Upper lobe of right lung (tissue), 1 donor: ENCODE results near the gene CLPTM1. TPM values are rescaled to one million over a fixed set of nuclear protein-coding genes. Genes with fewer than 3 reads are reported as not detected.

Source experiments
- ATAC-seq: fragments of 200-7000 bp; cut with Tn5 transposase; one replicate; pipeline ENCODE4 v1.9.1; 2020; ENCODE audit warnings: mild to moderate bottlenecking, moderate library complexity
- DNase-seq: peaks from one replicate; pipeline ENCODE4 v3.0.0-alpha.2; 2020
- H3K27ac ChIP-seq: fragments of 200-600 bp; one replicate; pipeline ENCODE4 v1.8.0; 2022
- H3K27me3 ChIP-seq: fragments of 200-600 bp; one replicate; pipeline ENCODE4 v1.8.0; 2022; ENCODE audit warnings: mild to moderate bottlenecking
- H3K36me3 ChIP-seq: fragments of 200-600 bp; one replicate; pipeline ENCODE4 v1.8.0; 2022
- H3K4me1 ChIP-seq: fragments of 200-600 bp; one replicate; pipeline ENCODE4 v1.8.0; 2022
- H3K4me3 ChIP-seq: fragments of 200-600 bp; one replicate; pipeline ENCODE4 v1.8.0; 2022; ENCODE audit warnings: mild to moderate bottlenecking
- H3K9me3 ChIP-seq: fragments of 200-600 bp; one replicate; pipeline ENCODE4 v1.8.0; 2022
- intact Hi-C: fragments of 100-400 bp; cut with DNase I; formaldehyde crosslinking; loops from one replicate; pipeline ENCODE4 v1.11.0; 2022
- total RNA-seq: library from RNA; stranded (reverse); fragmentation: NEBNext Ultra II Directional; extraction: Animal tissue kit (Norgen Biotek cat#: 25700); gene quantifications from one replicate; pipeline ENCODE4 v1.2.1, GENCODE V29; 2021
- TF ChIP-seq, protein P1 (sequence below): fragments of 200-600 bp; IDR thresholded peaks from one replicate; pipeline ENCODE4 v1.8.0; 2022; ENCODE audit warnings: antibody characterized with exemption
- donor health status: DM: no; HTN: yes; CAD: no; lungs with severe emphysema.

CLPTM1 gene
- total RNA-seq, 1 donor from 2014 or later = 103 TPM

DNA sequence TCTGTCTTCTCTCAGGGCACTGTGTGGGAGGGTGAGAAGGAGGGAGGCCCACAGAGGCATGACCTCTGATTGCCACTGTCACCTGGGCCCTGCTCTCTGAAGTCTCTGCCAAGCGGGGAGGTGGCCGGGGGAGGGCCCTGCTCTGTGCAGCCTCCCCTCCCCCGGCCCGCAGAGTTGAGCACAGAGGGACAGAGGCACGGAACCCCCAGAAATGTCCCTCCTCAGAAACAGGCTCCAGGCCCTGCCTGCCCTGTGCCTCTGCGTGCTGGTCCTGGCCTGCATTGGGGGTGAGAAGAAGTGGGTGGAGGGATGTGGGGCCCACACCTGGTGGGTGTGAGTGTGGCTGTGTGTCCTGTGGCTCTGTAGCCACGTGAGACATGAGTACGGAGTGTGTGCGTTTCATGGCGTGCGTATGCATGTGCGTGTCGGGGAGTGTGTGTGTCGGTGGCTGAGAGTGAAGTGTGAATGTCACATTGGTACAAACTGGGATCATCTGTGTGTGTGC is 13.1 kb upstream of the CLPTM1 start, which contains the start of gene APOC4:
TSS of gene APOC4 (plus strand) at position 171 of the 505 bp plus-strand sequence. CDS start at position 212, 41 bp downstream.
- no peaks in the 10 kb centered on the region for H3K9me3 ChIP-seq
- DNase-seq (no peak), ATAC-seq (no peak)
- H3K27ac ChIP-seq = no peak within 1 kb of the TSS
- H3K4me3 ChIP-seq = no peak within 1 kb of the TSS
- intact Hi-C loops = no loop called here
- H3K27me3 ChIP-seq = no peaks in the 10 kb centered on the region
- H3K36me3 ChIP-seq = no peaks in the 10 kb centered on the region
- H3K4me1 ChIP-seq = no peaks in the 10 kb centered on the region
- TF ChIP-seq, protein P1, sequence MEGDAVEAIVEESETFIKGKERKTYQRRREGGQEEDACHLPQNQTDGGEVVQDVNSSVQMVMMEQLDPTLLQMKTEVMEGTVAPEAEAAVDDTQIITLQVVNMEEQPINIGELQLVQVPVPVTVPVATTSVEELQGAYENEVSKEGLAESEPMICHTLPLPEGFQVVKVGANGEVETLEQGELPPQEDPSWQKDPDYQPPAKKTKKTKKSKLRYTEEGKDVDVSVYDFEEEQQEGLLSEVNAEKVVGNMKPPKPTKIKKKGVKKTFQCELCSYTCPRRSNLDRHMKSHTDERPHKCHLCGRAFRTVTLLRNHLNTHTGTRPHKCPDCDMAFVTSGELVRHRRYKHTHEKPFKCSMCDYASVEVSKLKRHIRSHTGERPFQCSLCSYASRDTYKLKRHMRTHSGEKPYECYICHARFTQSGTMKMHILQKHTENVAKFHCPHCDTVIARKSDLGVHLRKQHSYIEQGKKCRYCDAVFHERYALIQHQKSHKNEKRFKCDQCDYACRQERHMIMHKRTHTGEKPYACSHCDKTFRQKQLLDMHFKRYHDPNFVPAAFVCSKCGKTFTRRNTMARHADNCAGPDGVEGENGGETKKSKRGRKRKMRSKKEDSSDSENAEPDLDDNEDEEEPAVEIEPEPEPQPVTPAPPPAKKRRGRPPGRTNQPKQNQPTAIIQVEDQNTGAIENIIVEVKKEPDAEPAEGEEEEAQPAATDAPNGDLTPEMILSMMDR = no peak

DNA sequence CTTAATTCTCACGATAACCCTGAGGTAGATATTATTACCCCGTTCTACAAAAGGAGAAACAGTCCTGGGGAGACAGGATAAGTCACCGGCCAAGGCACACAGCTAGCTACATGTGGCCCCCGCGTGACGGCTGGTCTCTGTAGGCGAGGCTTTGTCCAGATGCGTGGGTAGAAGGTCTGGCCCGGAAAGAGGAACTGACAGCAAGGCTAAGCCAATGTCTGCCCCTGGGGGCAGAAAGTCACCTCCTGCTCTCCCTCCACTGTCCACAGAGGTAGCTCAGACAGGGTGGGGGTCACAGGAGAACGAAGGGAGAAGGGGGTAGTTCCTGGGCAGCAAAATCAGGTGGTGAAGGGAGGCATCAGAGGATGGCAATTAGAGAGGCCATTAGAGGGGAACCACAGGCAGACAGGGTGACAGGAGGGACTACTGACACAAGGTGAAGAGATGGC is 11.4 kb upstream of the CLPTM1 start:
- TF ChIP-seq, protein P1 = no peak
- peak; percentile 91 for DNase-seq
- Histone ChIP-seq H3K4me3 (no peak overlapping the region), H3K27me3 (no peaks in the 10 kb centered on the region), H3K27ac (peak overlapping the region; percentile 17), H3K36me3 (no peaks in the 10 kb centered on the region), H3K4me1 (no peaks in the 10 kb centered on the region), H3K9me3 (no peaks in the 10 kb centered on the region)
- intact Hi-C loops = no loop called here
- ATAC-seq = peak; percentile 93

DNA sequence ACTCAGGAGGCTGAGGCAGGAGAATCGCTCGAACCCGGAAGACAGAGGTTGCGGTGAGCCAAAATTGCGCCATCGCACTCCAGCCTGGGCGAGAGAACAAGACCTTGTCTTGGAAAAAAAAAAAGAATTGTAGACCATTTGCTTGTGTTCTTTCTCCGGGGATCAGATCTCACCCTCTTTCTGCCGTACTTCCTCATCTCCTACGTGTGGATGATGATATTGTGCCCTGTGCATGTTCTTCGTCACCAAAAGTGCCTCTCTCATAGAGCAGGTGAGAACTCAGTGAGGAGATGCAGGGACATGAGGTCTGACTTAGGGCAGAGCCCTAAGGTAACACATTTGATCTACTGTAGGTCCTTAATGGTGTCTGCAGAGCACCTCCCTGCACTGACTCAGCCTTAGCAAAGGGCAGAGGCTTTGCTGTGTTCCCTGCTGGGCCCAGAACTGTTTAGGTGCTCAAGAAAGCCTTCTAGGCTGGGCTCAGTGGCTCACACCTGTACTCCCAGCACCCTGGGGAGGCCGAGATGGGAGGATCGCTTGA is 8.1 kb upstream of the CLPTM1 start:
- ATAC-seq = no peak
- TF ChIP-seq, protein P1 = no peak
- no peak for DNase-seq
- Histone ChIP-seq H3K9me3 (no peaks in the 10 kb centered on the region), H3K4me1 (no peaks in the 10 kb centered on the region), H3K27me3 (no peaks in the 10 kb centered on the region), H3K27ac (no peak overlapping the region), H3K36me3 (peaks cover 12% of the 10 kb centered on the region), H3K4me3 (no peak overlapping the region)
- intact Hi-C loops = no loop called here

DNA sequence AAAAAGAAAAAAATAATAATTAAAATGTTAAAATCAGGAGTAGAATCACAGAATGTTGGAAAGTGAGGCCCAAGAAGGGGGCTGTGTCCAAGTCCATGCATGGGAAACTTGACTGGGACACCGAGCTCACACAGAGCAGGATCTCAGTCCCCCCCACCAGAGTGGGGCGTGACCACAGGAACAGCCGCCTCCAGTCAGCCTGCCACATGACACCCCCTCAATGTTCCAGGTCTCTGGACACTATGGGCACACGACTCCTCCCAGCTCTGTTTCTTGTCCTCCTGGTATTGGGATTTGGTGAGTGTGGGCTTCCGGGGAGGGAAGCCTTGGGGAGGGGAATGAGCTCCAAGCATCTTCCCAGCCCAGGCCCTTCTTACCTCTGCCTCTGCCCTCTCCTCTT is 6.9 kb upstream of the CLPTM1 start:
- Histone ChIP-seq H3K9me3 (no peaks in the 10 kb centered on the region), H3K27ac (no peak overlapping the region), H3K36me3 (peaks cover 12% of the 10 kb centered on the region), H3K4me1 (no peaks in the 10 kb centered on the region), H3K27me3 (no peaks in the 10 kb centered on the region), H3K4me3 (no peak overlapping the region)
- ATAC-seq = peak; percentile 42
- TF ChIP-seq, protein P1 = no peak
- intact Hi-C loops = no loop called here
- no peak for DNase-seq

DNA sequence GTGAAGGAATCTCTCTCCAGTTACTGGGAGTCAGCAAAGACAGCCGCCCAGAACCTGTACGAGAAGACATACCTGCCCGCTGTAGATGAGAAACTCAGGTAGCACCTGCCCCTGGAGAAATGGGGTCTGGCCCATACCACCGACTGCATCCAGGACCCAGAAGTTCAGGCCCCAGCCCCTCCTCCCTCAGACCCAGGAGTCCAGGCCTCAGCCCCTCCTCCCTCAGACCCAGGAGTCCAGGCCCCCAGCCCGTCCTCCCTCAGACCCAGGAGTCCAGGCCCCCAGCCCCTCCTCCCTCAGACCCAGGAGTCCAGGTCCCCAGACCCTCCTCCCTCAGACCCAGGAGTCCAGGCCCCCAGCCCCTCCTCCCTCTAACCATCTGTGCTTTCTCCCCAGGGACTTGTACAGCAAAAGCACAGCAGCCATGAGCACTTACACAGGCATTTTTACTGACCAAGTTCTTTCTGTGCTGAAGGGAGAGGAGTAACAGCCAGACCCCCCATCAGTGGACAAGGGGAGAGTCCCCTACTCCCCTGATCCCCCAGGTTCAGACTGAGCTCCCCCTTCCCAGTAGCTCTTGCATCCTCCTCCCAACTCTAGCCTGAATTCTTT is 6.3 kb upstream of the CLPTM1 start:
- DNase-seq (no peak), ATAC-seq (no peak)
- Histone ChIP-seq H3K4me3 (no peak overlapping the region), H3K27me3 (no peaks in the 10 kb centered on the region), H3K4me1 (peaks cover 2% of the 10 kb centered on the region), H3K27ac (no peak overlapping the region), H3K9me3 (no peaks in the 10 kb centered on the region), H3K36me3 (peaks cover 12% of the 10 kb centered on the region)
- TF ChIP-seq, protein P1 = no peak
- intact Hi-C loops = no loop called here
